Bronchial epithelial cell (primary cell): ENCODE measurements around the gene RNF130. TPM values are rescaled to one million over a fixed set of nuclear protein-coding genes. Genes with fewer than 3 reads are reported as not detected.

Experiments used
- DNase-seq: peaks from one replicate; pipeline ENCODE4 v3.0.0-alpha.2; 2010; ENCODE audit warnings: low read depth
- FAIRE-seq: peaks from 2 replicates; lab custom pipeline; 2011; peaks lifted over from hg19 to GRCh38; lab: Jason Lieb, UNC
- H3K27me3 ChIP-seq: 2 replicates; pipeline ENCODE4 v1.5.1; 2011; ENCODE audit warnings: low read length; ENCODE audit not compliant: control insufficient read depth, insufficient read depth
- H3K36me3 ChIP-seq: 2 replicates; pipeline ENCODE4 v1.5.1; 2011; ENCODE audit warnings: low read length; ENCODE audit not compliant: control insufficient read depth, insufficient read depth
- H3K4me3 ChIP-seq: 2 replicates; pipeline ENCODE4 v1.5.1; 2011; ENCODE audit warnings: mild to moderate bottlenecking, low read depth, low read length, control low read depth
- total RNA-seq: library from RNA; depleted of rRNA; stranded (reverse); fragments of >200 nt; gene quantifications from 2 replicates; pipeline ENCODE4 v1.2.1, GENCODE V29; 2014
- TF ChIP-seq, protein P1 (sequence below): IDR thresholded peaks from 2 replicates; pipeline ENCODE4 v1.5.1; 2011; ENCODE audit warnings: mild to moderate bottlenecking, moderate library complexity, low read length, control low read depth, inconsistent platforms; ENCODE audit not compliant: insufficient read depth, severe bottlenecking

Gene RNF130
- total RNA-seq, 1 donor from 2014 or later: 16.8 TPM

DNA sequence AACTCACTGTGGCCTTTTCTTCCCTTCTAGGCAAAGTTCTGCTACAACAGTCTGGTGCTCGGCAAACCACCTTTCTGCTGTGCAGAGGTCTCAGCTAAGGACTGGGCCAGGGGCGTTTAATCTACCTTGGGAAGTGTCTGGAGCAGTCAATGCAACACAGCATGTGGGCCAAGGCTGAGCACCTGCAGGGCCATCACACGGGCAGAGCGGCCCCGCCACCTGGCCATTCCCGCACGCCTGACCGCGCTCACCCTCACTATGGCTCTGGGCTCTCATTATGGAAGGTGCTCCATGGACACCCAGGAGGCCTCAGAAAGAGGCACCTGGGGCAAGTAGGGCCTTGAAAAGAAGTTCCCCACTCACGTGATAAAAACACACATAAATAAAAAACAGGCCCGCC, 98.2 kb downstream of the RNF130 start:
- TF ChIP-seq, protein P1, sequence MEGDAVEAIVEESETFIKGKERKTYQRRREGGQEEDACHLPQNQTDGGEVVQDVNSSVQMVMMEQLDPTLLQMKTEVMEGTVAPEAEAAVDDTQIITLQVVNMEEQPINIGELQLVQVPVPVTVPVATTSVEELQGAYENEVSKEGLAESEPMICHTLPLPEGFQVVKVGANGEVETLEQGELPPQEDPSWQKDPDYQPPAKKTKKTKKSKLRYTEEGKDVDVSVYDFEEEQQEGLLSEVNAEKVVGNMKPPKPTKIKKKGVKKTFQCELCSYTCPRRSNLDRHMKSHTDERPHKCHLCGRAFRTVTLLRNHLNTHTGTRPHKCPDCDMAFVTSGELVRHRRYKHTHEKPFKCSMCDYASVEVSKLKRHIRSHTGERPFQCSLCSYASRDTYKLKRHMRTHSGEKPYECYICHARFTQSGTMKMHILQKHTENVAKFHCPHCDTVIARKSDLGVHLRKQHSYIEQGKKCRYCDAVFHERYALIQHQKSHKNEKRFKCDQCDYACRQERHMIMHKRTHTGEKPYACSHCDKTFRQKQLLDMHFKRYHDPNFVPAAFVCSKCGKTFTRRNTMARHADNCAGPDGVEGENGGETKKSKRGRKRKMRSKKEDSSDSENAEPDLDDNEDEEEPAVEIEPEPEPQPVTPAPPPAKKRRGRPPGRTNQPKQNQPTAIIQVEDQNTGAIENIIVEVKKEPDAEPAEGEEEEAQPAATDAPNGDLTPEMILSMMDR: no peak
- Histone ChIP-seq H3K27me3 (no peaks in the 10 kb centered on the region), H3K36me3 (peaks cover 3% of the 10 kb centered on the region), H3K4me3 (no peak overlapping the region)
- DNase-seq (no peak), FAIRE-seq (no peak)

DNA sequence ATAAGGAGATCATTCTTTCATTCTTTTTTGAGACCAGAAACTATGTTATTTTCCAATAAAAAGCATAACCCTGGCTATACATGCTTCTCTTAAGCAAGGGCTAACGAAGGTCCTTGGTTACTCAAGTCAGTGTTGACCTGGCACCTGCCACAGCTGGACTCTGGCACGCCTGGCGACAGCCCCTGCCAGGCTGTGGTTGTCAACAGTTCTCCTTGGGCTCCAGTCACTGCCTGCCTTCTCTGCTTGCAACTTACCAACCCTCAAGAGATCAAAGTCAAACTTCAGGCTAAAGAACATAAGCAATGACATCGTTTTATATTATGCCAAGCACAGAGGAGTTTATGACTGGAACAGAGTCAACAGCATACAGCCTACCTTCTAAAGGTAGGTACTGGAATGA, 102.4 kb downstream of the RNF130 start:
- no peak for FAIRE-seq
- no peak overlapping the region for H3K4me3 ChIP-seq
- DNase-seq: no peak
- H3K36me3 ChIP-seq: no peaks in the 10 kb centered on the region
- TF ChIP-seq, protein P1: no peak
- no peaks in the 10 kb centered on the region for H3K27me3 ChIP-seq

DNA sequence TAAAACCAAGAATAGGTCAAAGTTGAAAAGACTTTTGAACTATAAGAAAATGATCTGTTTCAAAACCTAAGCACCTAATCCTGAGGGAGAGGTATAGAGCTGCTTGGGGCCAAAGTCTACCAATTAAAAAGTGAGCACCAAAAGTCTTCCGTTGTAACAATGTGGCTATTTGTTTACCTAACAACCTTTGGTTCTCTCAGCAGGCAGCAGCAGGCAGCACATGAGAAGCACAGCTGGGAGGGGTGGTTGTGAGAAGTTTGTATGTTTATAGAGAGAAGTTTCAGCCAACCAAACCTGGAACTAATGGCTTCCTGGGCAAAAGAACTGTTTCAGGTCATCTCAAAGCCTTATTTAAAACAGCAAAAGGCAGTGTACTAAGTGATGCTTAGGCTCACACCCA, 104.1 kb downstream of the RNF130 start:
- DNase-seq (no peak), FAIRE-seq (no peak)
- Histone ChIP-seq H3K4me3 (no peak overlapping the region), H3K36me3 (no peaks in the 10 kb centered on the region), H3K27me3 (no peaks in the 10 kb centered on the region)
- TF ChIP-seq, protein P1: no peak

DNA sequence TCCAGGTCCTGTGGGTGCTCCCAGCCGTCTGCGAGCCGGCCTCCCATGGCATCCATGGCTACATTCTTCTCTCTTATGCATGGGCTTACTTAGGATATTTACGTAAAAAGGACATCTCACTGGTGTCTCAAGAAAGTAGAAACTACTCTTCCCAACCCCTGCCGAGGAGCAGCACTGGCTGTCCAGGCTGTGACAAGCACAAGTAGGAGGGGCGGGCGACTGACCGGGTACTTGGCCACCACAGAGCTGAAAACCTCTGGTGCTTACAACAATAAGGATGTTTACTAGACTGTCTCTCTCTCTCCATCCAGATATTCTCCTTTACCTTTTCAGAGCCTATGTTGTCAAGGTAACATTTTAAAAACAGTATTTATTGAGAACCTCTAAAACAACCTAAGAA, 107.5 kb downstream of the RNF130 start:
- Histone ChIP-seq H3K27me3 (no peaks in the 10 kb centered on the region), H3K36me3 (no peaks in the 10 kb centered on the region), H3K4me3 (no peak overlapping the region)
- no peak for FAIRE-seq
- TF ChIP-seq, protein P1: no peak
- DNase-seq: no peak

DNA sequence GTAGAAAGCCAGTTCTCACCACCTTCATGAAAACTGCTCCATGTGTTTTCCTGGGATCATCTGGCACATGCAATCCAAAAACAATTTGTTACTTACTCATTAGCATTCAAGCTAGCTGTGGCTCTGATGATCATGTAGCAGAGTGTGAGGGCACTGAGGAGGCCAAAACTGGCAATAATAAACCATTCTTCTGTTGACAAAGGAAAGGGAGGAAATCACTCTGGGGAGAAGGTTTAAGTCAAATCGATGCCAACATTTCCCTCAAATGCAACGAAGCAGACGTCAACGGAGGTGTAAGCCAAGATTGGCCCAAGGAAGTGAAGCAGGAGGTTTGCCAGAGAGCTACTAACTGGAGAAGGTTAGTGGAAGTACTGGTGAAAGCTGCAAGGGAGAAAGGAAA, 108.2 kb downstream of the RNF130 start:
- no peaks in the 10 kb centered on the region for H3K36me3 ChIP-seq
- DNase-seq (no peak), FAIRE-seq (no peak)
- H3K4me3 ChIP-seq: no peak overlapping the region
- H3K27me3 ChIP-seq: no peaks in the 10 kb centered on the region
- TF ChIP-seq, protein P1: no peak

DNA sequence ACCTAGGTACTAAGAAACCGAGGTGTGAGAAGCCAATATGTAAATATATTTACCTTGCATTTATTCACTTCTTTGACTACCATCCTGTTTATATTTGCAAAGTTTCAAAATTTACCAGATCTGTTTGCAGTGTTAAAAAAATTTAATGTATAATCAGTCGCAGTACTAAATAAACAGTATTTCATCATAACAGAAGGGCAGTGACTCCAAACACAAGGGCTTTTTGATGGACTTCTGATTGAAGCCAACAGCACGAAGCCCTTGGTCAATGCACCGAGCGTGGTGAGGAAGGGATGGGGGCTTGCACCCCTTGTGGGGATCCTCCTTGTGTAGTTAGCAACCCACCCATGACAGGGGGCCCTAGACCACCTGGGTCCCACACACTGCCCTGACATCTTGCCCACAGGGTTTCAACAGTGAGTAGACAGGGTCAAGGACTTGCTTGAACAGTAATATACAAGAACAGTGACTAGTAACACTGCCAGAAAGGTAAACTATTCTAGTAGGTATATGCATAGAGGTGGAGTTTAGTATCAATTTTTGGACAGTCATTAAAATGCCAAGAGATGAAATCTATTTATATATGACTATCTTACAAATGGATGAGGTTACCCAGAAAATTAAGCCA, 111.2 kb downstream of the RNF130 start:
- Histone ChIP-seq H3K4me3 (no peak overlapping the region), H3K36me3 (no peaks in the 10 kb centered on the region), H3K27me3 (no peaks in the 10 kb centered on the region)
- no peak for DNase-seq
- TF ChIP-seq, protein P1: no peak
- FAIRE-seq: no peak
